ENCODE data around the gene PRAF2.

The PRAF2 gene

DNA sequence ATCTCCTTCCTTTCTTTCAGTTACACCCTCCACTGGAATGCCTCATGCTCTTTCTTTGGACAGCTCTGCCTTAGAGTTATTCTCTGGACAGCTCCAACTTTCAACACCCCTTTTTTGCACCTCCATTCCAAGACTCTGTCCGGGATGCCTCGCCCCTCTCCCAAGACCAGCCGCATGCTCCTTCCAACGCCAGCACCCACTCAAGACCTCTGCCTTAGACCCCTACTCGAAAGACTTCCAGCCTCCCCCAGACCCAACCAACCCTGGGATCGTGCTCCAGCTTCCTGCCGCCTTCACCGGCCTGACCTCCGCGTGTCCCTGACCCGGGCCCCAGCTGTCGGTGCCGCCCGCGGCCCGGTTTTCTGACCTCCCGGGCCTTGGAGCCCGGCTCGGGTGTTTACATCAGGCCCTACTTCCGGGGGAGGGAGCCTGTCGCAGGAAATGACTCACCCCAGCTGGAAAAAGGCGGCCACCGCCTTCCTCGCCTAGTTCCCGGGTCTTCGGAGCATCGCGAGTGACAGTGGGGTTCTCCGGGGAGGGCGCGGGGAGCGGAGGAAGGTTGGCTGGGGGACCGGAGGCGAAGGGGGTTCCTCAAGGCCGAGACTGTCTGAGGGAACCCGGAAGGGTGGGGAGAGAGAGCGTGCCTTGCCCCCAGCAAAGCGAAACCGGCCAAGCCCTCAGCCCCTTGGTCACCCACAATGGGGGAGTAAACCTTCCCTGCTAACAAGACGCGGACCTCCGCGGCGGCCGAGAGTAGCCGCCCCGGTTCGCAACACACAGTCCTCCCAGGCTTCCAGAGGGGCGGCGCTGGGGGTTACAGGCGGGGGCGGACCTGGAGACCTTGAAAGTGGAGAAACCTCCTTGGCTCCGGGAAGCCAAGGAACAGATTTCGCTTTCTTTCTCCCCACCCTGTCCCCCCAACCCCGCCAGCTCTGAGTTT lies 6.0 kb upstream of the PRAF2 start, which contains the start of gene WDR45:
Gene WDR45, minus strand, starts transcription at position 399 of the 940 bp plus-strand sequence. CDS start 1,792 bp downstream, outside the sequence.
- 0 out of 2 replicates have a peak, but pooled peaks cover 2% of the 10 kb centered on the region for H3K79me2 ChIP-seq (ENCODE audit: low read length)
- peak within 1 kb of the TSS; percentile 53 for H2AFZ ChIP-seq (ENCODE audit: low read length)
- peak; percentile 53 for DNase-seq
- H4K20me1 ChIP-seq (ENCODE audit: insufficient read depth, low read length) = no peaks in the 10 kb centered on the region
- no peaks in the 10 kb centered on the region for H3K9me2 ChIP-seq (replicated peaks; ENCODE audit: insufficient read depth, low read length)
- TF ChIP-seq, protein P1, sequence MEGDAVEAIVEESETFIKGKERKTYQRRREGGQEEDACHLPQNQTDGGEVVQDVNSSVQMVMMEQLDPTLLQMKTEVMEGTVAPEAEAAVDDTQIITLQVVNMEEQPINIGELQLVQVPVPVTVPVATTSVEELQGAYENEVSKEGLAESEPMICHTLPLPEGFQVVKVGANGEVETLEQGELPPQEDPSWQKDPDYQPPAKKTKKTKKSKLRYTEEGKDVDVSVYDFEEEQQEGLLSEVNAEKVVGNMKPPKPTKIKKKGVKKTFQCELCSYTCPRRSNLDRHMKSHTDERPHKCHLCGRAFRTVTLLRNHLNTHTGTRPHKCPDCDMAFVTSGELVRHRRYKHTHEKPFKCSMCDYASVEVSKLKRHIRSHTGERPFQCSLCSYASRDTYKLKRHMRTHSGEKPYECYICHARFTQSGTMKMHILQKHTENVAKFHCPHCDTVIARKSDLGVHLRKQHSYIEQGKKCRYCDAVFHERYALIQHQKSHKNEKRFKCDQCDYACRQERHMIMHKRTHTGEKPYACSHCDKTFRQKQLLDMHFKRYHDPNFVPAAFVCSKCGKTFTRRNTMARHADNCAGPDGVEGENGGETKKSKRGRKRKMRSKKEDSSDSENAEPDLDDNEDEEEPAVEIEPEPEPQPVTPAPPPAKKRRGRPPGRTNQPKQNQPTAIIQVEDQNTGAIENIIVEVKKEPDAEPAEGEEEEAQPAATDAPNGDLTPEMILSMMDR (IDR thresholded peaks at IDR 0.05; ENCODE audit: low read length) = no peak
- TF ChIP-seq EZH2phosphoT487 (IDR thresholded peaks at IDR 0.05; ENCODE audit: low read length) (no peak), EZH2 (optimal IDR thresholded peaks at IDR 0.05; ENCODE audit: low read depth, low read length) (no peak)
- H3K4me2 ChIP-seq (ENCODE audit: low read depth, low read length) = peak within 1 kb of the TSS; percentile 68
- H3K4me3 ChIP-seq (ENCODE audit: low read length) = peak within 1 kb of the TSS; percentile 79
- peak within 1 kb of the TSS; percentile 66; the same call in 1 of the 2 replicates for H3K27ac ChIP-seq (ENCODE audit: low read length)
- no peaks in the 10 kb centered on the region for H3F3A ChIP-seq (ENCODE audit: insufficient read depth, low read length)
- H3K36me3 ChIP-seq (replicated peaks; ENCODE audit: insufficient read depth, low read length) = no peaks in the 10 kb centered on the region
- no peaks in the 10 kb centered on the region for H3K27me3 ChIP-seq (replicated peaks; ENCODE audit: insufficient read depth, low read length)
- no peaks in the 10 kb centered on the region for H3K9me3 ChIP-seq (replicated peaks; ENCODE audit: insufficient read depth, low read length)
- peak within 1 kb of the TSS; percentile 91 for H3K9ac ChIP-seq (ENCODE audit: low read length)
- no peaks in the 10 kb centered on the region for H3K4me1 ChIP-seq (ENCODE audit: low read length)

DNA sequence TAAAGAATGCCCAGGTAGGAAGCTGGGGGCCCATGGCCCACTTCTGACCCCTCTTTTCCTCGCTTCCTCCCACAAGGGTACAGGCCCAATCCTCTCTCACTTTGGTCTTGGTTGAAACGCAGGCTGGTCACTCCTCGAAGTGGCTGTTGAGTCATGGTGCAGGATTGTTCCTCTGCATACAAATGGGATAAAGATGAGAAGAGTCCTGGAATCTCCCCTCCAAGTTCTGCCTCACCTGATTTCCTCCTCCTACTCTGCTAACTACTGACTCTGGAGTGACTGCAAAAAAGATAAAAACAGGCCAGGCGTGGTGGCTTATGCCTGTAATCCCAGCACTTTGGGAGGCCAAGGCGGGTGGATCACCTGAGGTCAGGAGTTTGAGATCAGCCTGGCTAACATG lies 4.1 kb upstream of the PRAF2 start:
- H3K27me3 ChIP-seq (replicated peaks; ENCODE audit: insufficient read depth, low read length) = no peaks in the 10 kb centered on the region
- H3K79me2 ChIP-seq (ENCODE audit: low read length) = 0 out of 2 replicates have a peak, but pooled peaks cover 2% of the 10 kb centered on the region

DNA sequence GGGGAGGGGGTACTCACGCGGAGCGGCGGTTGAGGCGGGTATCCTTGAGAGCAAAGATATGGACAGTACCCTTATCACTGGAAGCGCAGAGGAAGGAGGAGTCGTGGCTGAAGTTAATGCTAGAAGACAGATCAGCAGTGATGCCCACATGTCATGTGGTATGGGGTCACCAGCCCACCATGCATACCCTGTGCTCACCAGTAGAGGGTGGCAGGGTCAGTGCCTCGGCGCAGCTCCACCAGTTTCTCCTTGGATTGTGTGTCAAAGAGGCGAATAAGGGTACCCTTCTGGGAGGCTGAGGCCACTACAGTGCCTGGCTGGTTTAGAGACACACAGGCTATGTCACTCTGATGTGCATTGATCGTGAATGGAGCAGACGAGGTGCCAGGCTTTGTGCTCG lies 1.5 kb upstream of the PRAF2 start:
- Histone ChIP-seq H4K20me1 (ENCODE audit: insufficient read depth, low read length) (no peaks in the 10 kb centered on the region), H3K79me2 (ENCODE audit: low read length) (0 out of 2 replicates have a peak, but pooled peaks cover 2% of the 10 kb centered on the region), H3K36me3 (replicated peaks; ENCODE audit: insufficient read depth, low read length) (no peaks in the 10 kb centered on the region), H2AFZ (ENCODE audit: low read length) (no peak overlapping the region), H3K4me1 (ENCODE audit: low read length) (no peaks in the 10 kb centered on the region), H3K4me3 (ENCODE audit: low read length) (no peak overlapping the region), H3K9ac (ENCODE audit: low read length) (no peak overlapping the region), H3K4me2 (ENCODE audit: low read depth, low read length) (no peak overlapping the region), H3K27me3 (replicated peaks; ENCODE audit: insufficient read depth, low read length) (no peaks in the 10 kb centered on the region), H3K9me3 (replicated peaks; ENCODE audit: insufficient read depth, low read length) (no peaks in the 10 kb centered on the region), H3F3A (ENCODE audit: insufficient read depth, low read length) (no peaks in the 10 kb centered on the region), H3K27ac (ENCODE audit: low read length) (no peak overlapping the region), H3K9me2 (replicated peaks; ENCODE audit: insufficient read depth, low read length) (no peaks in the 10 kb centered on the region)
- DNase-seq = no peak
- TF ChIP-seq EZH2 (optimal IDR thresholded peaks at IDR 0.05; ENCODE audit: low read depth, low read length) (no peak), EZH2phosphoT487 (IDR thresholded peaks at IDR 0.05; ENCODE audit: low read length) (no peak)
- TF ChIP-seq, protein P1 (IDR thresholded peaks at IDR 0.05; ENCODE audit: low read length) = no peak

More for the DNA sequence above, 4.1 kb upstream of the PRAF2 start:
- no peaks in the 10 kb centered on the region for H3K9me2 ChIP-seq (replicated peaks; ENCODE audit: insufficient read depth, low read length)
- no peak for DNase-seq
- no peaks in the 10 kb centered on the region for H3F3A ChIP-seq (ENCODE audit: insufficient read depth, low read length)
- H4K20me1 ChIP-seq (ENCODE audit: insufficient read depth, low read length) = no peaks in the 10 kb centered on the region
- no peak overlapping the region for H3K4me3 ChIP-seq (ENCODE audit: low read length)
- no peak overlapping the region for H3K4me2 ChIP-seq (ENCODE audit: low read depth, low read length)
- TF ChIP-seq, protein P1 (IDR thresholded peaks at IDR 0.05; ENCODE audit: low read length) = no peak
- TF ChIP-seq EZH2 (optimal IDR thresholded peaks at IDR 0.05; ENCODE audit: low read depth, low read length) (no peak), EZH2phosphoT487 (IDR thresholded peaks at IDR 0.05; ENCODE audit: low read length) (no peak)
- H3K36me3 ChIP-seq (replicated peaks; ENCODE audit: insufficient read depth, low read length) = no peaks in the 10 kb centered on the region
- H2AFZ ChIP-seq (ENCODE audit: low read length) = no peak overlapping the region
- no peaks in the 10 kb centered on the region for H3K4me1 ChIP-seq (ENCODE audit: low read length)
- H3K27ac ChIP-seq (ENCODE audit: low read length) = no peak overlapping the region
- H3K9me3 ChIP-seq (replicated peaks; ENCODE audit: insufficient read depth, low read length) = no peaks in the 10 kb centered on the region
- H3K9ac ChIP-seq (ENCODE audit: low read length) = no peak overlapping the region
